Activated CD8-positive, alpha-beta memory T cell treated with anti-CD3 and anti-CD28 coated beads, Interleukin-2, amount 10 ng/mL, durations not matched to agents 7 days and 5 days (primary cell): Measurements from ENCODE around the gene FKBP14. TPM values are rescaled to one million over a fixed set of nuclear protein-coding genes. Genes with fewer than 3 reads are reported as not detected.

Experiments used
- ATAC-seq: fragments of 150-1000 bp; cut with Tn5 transposase; one replicate; pipeline ENCODE4 v1.10.0; 2021; ENCODE audit warnings: moderate library complexity
- CTCF ChIA-PET: fragments of 350-600 bp; sonication (Branson Sonifier 250); formaldehyde crosslinking; loops from one replicate; lab custom pipeline; 2021; ENCODE audit warnings: antibody characterized with exemption; lab: Charles Lee
- DNase-seq: peaks from one replicate; pipeline ENCODE4 v3.0.0-alpha.2; 2020
- H3K27ac Mint-ChIP-seq: one replicate; pipeline ENCODE4 v1.8.0; 2021; ENCODE audit warnings: mild to moderate bottlenecking, mixed read lengths
- H3K27me3 Mint-ChIP-seq: one replicate; pipeline ENCODE4 v1.8.0; 2021; ENCODE audit warnings: mixed read lengths
- H3K36me3 Mint-ChIP-seq: one replicate; pipeline ENCODE4 v1.8.0; 2021; ENCODE audit warnings: mild to moderate bottlenecking, mixed read lengths
- H3K4me1 Mint-ChIP-seq: one replicate; pipeline ENCODE4 v1.8.0; 2021; ENCODE audit warnings: mixed read lengths
- H3K4me3 Mint-ChIP-seq: one replicate; pipeline ENCODE4 v1.8.0; 2021; ENCODE audit warnings: mild to moderate bottlenecking, moderate library complexity, mixed read lengths
- H3K9me3 Mint-ChIP-seq: one replicate; pipeline ENCODE4 v1.8.0; 2022; ENCODE audit warnings: low read depth, mixed read lengths
- total RNA-seq, 2 experiments: library from RNA; stranded (reverse); gene quantifications; one replicate each; pipeline ENCODE4 v1.2.3, GENCODE V29; 2021

FKBP14 gene
- total RNA-seq, 2 experiments from 2014 or later, result 5.2 to 6.4 TPM

DNA sequence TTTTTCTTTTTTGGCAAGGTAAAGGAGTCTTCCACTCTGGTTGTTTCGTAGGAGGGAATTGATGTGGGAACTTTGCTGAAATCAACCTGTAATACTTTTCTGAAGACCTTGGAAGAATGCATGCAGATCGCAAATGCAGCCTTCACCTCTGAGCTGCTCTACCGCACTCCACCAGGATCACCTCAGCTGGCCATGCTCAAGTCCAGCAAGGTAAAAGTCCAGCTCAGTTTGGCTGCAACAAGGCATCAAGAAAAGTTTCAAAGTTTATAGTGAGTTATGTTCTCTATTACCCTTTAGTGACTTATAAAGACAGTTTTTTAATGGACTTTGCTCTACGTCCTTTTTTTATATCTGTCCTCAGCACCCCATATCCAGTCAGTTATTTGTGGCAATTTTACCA, 22.7 kb upstream of the FKBP14 start:
- Mint-ChIP-seq H3K4me1 (peaks cover 8% of the 10 kb centered on the region), H3K36me3 (peaks cover 32% of the 10 kb centered on the region), H3K27ac (no peak overlapping the region), H3K27me3 (no peaks in the 10 kb centered on the region), H3K9me3 (no peaks in the 10 kb centered on the region), H3K4me3 (no peak overlapping the region)
- CTCF ChIA-PET, result interaction anchor here (0.6 to 1.0 kb wide), 2 partner anchors 13 to 297 kb away, joined by 3 to 4 read pairs; no protein-coding TSS in a partner anchor
- ATAC-seq (no peak), DNase-seq (no peak)

DNA sequence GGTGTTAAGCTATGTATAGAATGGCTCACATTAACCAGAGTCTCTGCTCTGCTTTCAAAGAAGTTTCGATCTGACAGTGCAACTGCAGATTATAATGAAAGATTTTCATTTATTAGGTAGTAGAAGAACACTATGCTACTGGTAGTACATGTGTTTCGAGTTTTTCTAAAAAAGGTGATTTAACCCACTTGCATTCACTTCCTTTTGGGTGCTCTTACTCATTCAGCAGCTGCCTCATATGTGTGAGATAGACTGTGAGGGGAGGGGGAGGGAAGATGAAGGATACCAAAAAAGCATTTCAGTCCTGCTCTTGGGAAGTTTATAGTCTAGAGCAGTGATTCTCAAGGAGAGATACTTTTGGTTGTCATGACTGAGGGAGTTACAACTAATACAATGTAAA, 22.1 kb upstream of the FKBP14 start:
- peaks cover 8% of the 10 kb centered on the region for H3K4me1 Mint-ChIP-seq
- no peak for DNase-seq
- ATAC-seq, result no peak
- H3K27ac Mint-ChIP-seq, result no peak overlapping the region
- no peaks in the 10 kb centered on the region for H3K9me3 Mint-ChIP-seq
- CTCF ChIA-PET, result no interaction called here
- H3K36me3 Mint-ChIP-seq, result peaks cover 33% of the 10 kb centered on the region
- H3K4me3 Mint-ChIP-seq, result no peak overlapping the region
- H3K27me3 Mint-ChIP-seq, result no peaks in the 10 kb centered on the region

DNA sequence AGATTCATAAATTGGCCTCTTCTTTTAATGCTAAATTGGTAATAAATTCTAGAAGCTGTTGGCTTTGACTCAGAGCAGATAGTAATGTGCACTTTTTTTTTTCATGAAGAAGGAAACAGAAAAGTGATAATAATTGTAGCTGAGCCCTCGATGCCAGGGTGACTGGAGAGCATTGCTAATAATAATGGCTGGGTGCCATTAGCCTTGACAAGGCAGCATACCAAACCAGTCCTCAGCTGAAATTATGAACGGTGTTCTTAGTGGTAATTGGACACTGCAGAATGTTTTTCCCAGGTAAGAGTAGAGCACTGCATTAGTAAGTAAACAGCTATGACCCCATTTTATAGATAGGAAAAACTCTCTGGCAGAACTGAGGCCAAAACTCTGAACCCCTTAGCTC, 20.6 kb upstream of the FKBP14 start:
- DNase-seq, result no peak
- H3K27me3 Mint-ChIP-seq, result no peaks in the 10 kb centered on the region
- H3K9me3 Mint-ChIP-seq, result no peaks in the 10 kb centered on the region
- H3K36me3 Mint-ChIP-seq, result peaks cover 31% of the 10 kb centered on the region
- CTCF ChIA-PET, result interaction anchor here (1.3 to 1.6 kb wide), 2 partner anchors 15 to 18 kb away, joined by 3 to 5 read pairs; no protein-coding TSS in a partner anchor
- no peak for ATAC-seq
- no peak overlapping the region for H3K27ac Mint-ChIP-seq
- H3K4me1 Mint-ChIP-seq, result peaks cover 14% of the 10 kb centered on the region
- H3K4me3 Mint-ChIP-seq, result no peak overlapping the region

DNA sequence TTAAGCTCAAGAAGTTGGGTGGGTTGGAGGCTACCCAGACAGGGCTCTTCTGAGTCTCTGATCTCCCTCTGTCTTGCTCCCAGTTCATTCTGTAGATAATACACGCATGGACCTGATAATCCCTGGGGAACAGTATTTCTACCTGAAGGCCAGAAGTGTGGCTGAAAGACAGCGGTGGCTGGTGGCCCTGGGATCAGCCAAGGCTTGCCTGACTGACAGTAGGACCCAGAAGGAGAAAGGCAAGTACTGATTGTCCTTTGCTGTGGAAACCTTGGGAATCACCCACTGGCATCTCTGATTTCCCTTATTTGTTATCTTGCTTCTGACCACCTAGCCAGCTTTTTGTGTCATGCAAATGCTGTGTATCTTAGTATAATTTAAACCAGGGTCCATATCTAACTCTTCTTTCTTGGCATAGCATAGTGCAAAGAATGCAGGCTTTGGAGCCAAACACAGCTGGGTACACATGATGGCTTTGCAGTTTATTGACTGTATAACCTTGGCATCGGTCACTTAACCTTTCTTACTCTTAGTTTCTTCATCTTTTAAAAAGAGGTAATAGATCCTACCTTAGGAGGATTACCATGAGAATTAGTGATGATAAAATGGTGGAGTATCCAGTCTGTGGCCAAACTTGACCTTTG, 19.7 kb upstream of the FKBP14 start:
- Mint-ChIP-seq H3K4me3 (no peak overlapping the region), H3K9me3 (no peaks in the 10 kb centered on the region), H3K27me3 (no peaks in the 10 kb centered on the region), H3K27ac (no peak overlapping the region), H3K36me3 (peaks cover 33% of the 10 kb centered on the region), H3K4me1 (peaks cover 18% of the 10 kb centered on the region)
- ATAC-seq, result no peak
- DNase-seq, result no peak
- CTCF ChIA-PET, result interaction anchor here (1.3 to 1.6 kb wide), 2 partner anchors 16 to 17 kb away, joined by 3 to 5 read pairs; no protein-coding TSS in a partner anchor

DNA sequence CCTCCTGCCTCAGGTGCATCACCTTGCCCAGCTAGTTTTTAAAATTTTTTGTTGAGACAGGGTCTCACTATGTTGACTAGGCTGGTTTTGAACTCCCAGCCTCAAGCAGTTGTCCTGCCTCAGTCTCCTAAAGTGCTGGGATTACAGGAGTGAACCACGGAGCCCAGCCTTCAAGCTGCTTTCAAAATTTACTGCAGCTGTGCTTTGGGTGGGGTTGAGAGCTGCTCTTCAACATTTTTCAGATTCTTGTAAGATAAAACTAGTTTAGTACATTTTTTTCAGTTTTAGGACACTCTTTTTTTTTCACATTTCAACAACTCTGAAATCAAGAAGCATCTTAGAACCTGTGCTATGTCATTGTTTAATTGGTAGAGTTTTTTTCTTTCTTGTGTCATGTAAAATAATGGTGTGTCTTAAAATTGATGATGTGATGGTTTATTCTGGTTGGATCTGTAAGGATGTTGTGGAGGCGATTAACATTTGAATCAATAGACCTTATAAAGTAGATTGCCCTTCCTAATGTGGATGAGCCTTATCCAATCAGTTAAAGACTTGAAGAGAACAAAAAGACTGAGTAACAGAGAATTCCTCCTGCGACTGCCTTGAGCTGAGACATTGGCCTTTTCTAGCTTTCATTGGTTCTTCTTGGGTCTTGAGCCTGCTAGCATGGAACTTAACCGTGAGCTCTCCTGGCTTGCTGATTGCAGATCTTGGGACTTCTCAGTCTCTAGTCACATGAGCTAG, 15.2 kb upstream of the FKBP14 start:
- H3K27ac Mint-ChIP-seq, result no peak overlapping the region
- CTCF ChIA-PET, result interaction anchor here (0.8 kb wide), 1 partner anchor 20 kb away, joined by 3 read pairs; no protein-coding TSS in a partner anchor

DNA sequence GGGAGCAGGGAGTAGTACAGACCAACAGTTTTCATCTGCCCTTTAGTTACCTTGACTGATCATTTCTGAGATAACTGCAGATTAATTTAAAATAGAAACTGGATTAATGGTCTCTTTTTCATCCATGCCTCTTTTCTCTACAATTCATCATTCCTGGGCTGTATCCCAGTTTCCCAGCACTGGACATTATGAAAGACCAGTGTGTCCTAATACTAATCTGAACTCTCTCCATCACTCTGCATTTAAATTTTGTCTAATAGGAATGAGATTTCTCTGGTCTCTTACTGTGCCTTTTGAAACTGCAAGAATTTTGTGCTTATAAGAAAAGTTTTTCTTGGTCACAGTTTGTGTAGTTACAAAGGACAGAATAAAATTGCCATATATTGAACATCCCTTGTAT, 14.4 kb upstream of the FKBP14 start:
- peaks cover 13% of the 10 kb centered on the region for H3K36me3 Mint-ChIP-seq
- CTCF ChIA-PET, result interaction anchor here (0.8 to 1.8 kb wide), 2 partner anchors 11 to 21 kb away, joined by 3 to 7 read pairs; no protein-coding TSS in a partner anchor
- H3K27ac Mint-ChIP-seq, result no peak overlapping the region
- DNase-seq (no peak), ATAC-seq (no peak)
- H3K27me3 Mint-ChIP-seq, result no peaks in the 10 kb centered on the region
- no peaks in the 10 kb centered on the region for H3K9me3 Mint-ChIP-seq
- H3K4me1 Mint-ChIP-seq, result peaks cover 12% of the 10 kb centered on the region
- H3K4me3 Mint-ChIP-seq, result no peak overlapping the region

More for the DNA sequence above, 15.2 kb upstream of the FKBP14 start:
- no peaks in the 10 kb centered on the region for H3K27me3 Mint-ChIP-seq
- no peaks in the 10 kb centered on the region for H3K9me3 Mint-ChIP-seq
- peaks cover 12% of the 10 kb centered on the region for H3K4me1 Mint-ChIP-seq
- DNase-seq (no peak), ATAC-seq (no peak)
- peaks cover 20% of the 10 kb centered on the region for H3K36me3 Mint-ChIP-seq
- no peak overlapping the region for H3K4me3 Mint-ChIP-seq

DNA sequence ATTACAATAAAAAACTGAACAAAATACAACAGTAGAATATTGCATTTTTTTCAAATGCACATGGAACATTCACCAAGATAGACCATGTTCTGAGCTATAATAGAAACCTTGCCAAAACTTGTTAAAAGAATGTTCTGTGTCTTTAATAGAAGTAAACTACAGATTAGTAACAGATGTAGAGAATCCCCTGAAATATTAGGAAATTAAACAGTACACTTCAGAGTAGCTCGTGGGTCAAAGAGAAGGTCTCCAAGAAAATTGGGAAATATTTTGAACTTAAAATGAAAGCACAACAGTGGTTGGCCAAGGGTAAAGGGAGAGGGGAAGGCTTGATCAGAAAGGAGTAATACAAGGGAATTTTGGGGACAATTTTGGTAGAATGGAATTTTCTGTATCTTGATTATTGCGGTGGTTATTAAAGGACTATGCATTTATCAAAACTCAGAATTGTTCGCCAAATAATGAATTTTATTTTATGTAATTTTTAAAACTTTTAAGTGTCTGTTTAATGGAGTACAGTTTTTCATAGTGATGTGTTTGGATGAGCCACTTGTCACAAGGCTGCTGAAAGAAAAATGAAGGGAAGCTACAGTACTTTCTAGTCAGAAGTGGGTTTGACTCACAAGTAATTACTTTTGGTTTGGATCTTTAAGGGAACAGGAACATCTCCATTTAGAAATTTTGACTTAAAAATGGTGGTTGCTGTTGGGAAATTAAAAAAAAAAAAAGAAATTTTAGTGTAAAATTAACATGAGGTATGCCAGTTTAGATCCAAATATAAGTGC, 11.9 kb upstream of the FKBP14 start:
- no peaks in the 10 kb centered on the region for H3K27me3 Mint-ChIP-seq
- DNase-seq (no peak), ATAC-seq (no peak)
- H3K27ac Mint-ChIP-seq, result no peak overlapping the region
- peaks cover 9% of the 10 kb centered on the region for H3K36me3 Mint-ChIP-seq
- H3K4me3 Mint-ChIP-seq, result no peak overlapping the region
- peaks cover 12% of the 10 kb centered on the region for H3K4me1 Mint-ChIP-seq
- CTCF ChIA-PET, result no interaction called here
- no peaks in the 10 kb centered on the region for H3K9me3 Mint-ChIP-seq

DNA sequence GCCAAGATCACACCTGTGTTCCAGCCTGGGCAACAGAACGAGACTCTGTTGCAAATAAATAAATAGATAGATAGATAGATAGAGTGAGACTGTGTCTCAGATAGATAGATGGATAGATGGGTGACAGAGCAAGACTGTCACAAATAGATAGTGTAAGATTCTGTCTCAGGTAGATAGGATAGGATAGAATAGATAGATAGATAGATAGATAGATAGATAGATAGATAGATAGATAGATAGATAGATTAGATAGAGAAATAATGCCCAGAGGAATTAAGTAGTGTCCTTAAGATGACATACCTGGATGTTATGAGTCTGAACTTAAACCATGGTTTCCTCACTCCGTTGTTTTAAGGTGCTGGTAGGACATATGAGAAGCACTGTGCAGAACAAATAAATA, 9.7 kb upstream of the FKBP14 start:
- ATAC-seq (no peak), DNase-seq (no peak)
- Mint-ChIP-seq H3K36me3 (peaks cover 4% of the 10 kb centered on the region), H3K27me3 (no peaks in the 10 kb centered on the region), H3K9me3 (no peaks in the 10 kb centered on the region), H3K4me1 (peaks cover 6% of the 10 kb centered on the region), H3K4me3 (no peak overlapping the region), H3K27ac (no peak overlapping the region)
- CTCF ChIA-PET, result no interaction called here

DNA sequence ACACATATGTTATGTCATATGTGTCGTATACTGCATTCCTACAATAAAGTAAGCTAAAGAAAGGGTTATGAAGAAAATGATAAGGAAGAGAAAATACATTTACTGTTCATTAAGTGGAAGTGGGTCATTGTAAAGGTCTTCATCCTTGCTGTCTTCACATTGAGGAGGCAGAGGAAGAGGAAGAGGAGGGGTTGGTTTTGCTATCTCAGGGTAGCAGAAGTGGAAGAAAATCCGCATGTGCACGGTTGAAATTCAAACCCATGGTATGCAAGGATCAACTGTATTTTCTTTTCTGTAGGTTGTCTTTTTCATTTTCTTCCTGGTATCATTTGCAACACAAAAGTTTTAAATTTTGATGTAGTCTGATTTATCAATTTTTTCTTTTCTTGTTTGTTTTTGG, 8.0 kb upstream of the FKBP14 start:
- no peaks in the 10 kb centered on the region for H3K27me3 Mint-ChIP-seq
- peaks cover 2% of the 10 kb centered on the region for H3K36me3 Mint-ChIP-seq
- H3K4me3 Mint-ChIP-seq, result no peak overlapping the region
- no peaks in the 10 kb centered on the region for H3K9me3 Mint-ChIP-seq
- ATAC-seq (no peak), DNase-seq (no peak)
- no peak overlapping the region for H3K27ac Mint-ChIP-seq
- CTCF ChIA-PET, result no interaction called here
- H3K4me1 Mint-ChIP-seq, result peaks cover 4% of the 10 kb centered on the region

DNA sequence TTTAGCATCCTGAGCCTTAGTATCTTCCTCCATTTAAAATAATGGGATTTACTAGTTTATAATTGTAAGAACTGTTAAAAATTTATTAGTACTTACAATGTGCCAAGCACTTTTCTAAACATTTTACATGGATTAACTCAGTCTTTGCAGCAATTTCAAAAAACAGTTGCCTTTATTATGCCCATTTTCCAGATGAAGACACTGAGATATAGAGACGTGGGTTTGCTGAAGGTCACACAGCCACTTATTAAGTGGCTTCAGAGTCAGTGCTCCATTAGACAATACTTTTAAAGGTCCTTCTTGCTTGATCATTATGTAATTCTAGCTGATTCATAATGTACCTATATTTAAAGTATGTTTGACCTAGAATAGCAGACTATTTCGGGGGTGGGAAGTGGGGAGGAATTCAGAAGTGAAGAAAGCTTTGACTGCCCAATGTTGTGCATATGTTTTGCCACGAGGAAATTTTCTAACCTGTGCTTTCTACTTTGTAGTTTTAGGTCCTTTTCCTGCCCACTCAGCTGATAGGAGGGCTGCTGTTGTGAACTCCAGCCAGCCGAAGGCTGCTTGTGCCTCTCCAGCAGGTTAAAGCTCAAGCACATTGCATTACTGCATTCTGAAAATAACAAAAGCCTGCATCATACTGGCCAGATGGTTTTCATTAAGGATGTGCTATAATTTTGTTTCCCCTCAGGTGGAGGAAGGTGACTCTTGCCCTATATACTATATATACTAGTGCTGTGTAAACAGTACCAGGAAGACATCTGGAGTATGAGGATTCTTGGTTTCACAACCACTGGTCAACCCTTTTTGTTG, 6.0 kb upstream of the FKBP14 start:
- CTCF ChIA-PET, result interaction anchor here (3.6 kb wide), 1 partner anchor 30 kb away, joined by 13 read pairs; no protein-coding TSS in a partner anchor
- Mint-ChIP-seq H3K36me3 (peaks cover 2% of the 10 kb centered on the region), H3K4me1 (peaks cover 4% of the 10 kb centered on the region), H3K9me3 (no peaks in the 10 kb centered on the region), H3K27ac (no peak overlapping the region), H3K27me3 (no peaks in the 10 kb centered on the region), H3K4me3 (no peak overlapping the region)
- no peak for ATAC-seq
- no peak for DNase-seq

DNA sequence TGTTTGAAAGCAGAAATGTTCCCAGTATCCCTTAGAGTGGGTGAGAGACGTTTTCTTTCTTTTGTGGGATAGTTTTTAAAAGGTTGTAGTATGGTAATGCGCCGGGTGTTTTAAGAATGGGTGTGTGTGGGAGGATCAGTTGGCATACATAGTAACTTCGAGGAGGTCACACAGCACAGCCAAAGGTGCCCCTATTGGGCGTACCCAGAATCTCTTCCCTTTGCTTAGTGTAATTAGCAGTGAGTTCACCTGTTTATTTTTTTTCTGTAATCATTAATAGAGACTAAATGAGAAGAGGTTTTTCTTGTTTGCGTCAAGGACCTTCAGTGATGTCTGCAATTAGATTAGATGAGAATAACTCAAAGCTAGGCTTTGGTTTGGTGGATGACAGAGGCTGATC, 3.2 kb upstream of the FKBP14 start:
- Mint-ChIP-seq H3K27me3 (no peaks in the 10 kb centered on the region), H3K36me3 (peaks cover 2% of the 10 kb centered on the region), H3K27ac (peak overlapping the region; percentile 20), H3K4me3 (no peak overlapping the region), H3K4me1 (peaks cover 17% of the 10 kb centered on the region), H3K9me3 (no peaks in the 10 kb centered on the region)
- ATAC-seq, result no peak
- no peak for DNase-seq
- CTCF ChIA-PET, result interaction anchor here (0.9 to 3.6 kb wide), 4 partner anchors 10 to 33 kb away, joined by 3 to 13 read pairs (median 5); no protein-coding TSS in a partner anchor

DNA sequence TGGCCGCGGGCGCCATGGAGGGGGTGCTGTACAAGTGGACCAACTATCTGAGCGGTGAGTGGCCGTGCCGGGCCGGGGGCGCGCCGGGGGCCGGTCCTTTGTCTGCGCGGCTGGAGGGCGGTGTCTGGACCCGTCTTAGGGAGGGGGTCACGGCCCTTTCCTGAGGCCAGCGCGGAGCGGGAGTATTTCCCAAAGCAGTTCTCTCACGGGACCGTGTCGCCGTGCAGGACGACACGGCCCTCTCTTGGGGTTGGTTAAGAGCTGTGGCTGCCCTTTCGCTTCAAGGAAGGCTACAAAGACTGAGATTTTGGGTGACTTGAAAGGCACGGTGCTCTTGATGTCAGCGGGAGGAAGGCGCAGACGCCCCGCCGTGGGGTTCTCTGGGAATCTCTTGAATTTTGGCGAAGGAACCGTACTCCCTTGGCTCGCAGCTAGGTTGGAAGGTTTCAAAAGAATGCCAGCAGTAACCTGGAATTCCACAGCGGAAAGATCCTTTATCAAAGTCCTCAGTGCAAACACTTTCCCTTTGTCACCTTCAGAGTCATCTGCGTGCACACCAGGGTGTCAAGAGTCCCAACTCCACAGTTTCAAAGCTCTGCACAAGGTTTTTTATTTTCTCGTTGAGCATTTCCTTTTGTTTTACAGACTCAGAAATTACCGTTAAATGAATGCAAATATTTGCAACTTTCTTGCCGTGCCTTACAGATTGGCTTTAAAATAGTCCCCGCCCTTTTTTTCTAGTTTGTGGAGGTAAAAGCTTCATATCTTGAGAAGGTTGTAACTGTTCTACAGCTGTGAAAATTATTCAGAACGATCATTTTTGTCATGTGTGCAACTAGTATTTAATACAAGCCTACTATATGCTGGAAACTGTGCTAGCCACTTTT, 2.5 kb upstream of the FKBP14 start:
- Mint-ChIP-seq H3K4me3 (no peak overlapping the region), H3K27me3 (no peaks in the 10 kb centered on the region), H3K27ac (peak overlapping the region; percentile 68), H3K9me3 (no peaks in the 10 kb centered on the region), H3K4me1 (peaks cover 21% of the 10 kb centered on the region), H3K36me3 (peaks cover 2% of the 10 kb centered on the region)
- ATAC-seq (peak; percentile 6), DNase-seq (peak; percentile 59)
- CTCF ChIA-PET, result interaction anchor here (0.9 to 3.6 kb wide), 4 partner anchors 12 to 45 kb away, joined by 3 to 13 read pairs (median 3); no protein-coding TSS in a partner anchor
